Adipocyte (in vitro differentiated cells): ENCODE data around the gene BBC3.
A peak's percentile ranks its signal among the peaks of the same experiment; 100 is the strongest.

ENCODE experiments used
- DNase-seq: peaks from one replicate; pipeline ENCODE4 v3.0.0-alpha.2; 2015; ENCODE audit warnings: low read depth
- H3K27me3 ChIP-seq: replicated peaks from 2 replicates; pipeline ENCODE4 v1.7.0; 2013; ENCODE audit warnings: mild to moderate bottlenecking, low read length, moderate library complexity; ENCODE audit not compliant: control insufficient read depth, insufficient read depth
- H3K36me3 ChIP-seq: 2 replicates; pipeline ENCODE4 v1.7.0; 2013; ENCODE audit warnings: low read length, mild to moderate bottlenecking, moderate library complexity; ENCODE audit not compliant: control insufficient read depth, insufficient read depth, severe bottlenecking
- H3K4me1 ChIP-seq: 2 replicates; pipeline ENCODE4 v1.7.0; 2013; ENCODE audit warnings: mild to moderate bottlenecking, low read length, moderate library complexity; ENCODE audit not compliant: control insufficient read depth, insufficient read depth
- H3K4me3 ChIP-seq: 2 replicates; pipeline ENCODE4 v1.7.0; 2013; ENCODE audit warnings: mild to moderate bottlenecking, low read length, moderate library complexity
- H3K9ac ChIP-seq: 2 replicates; pipeline ENCODE4 v1.7.0; 2013; ENCODE audit warnings: mild to moderate bottlenecking, low read length, moderate library complexity
- H3K9me3 ChIP-seq: 2 replicates; pipeline ENCODE4 v1.7.0; 2013; ENCODE audit warnings: mild to moderate bottlenecking, low read length, moderate library complexity; ENCODE audit not compliant: control insufficient read depth

BBC3 gene

DNA sequence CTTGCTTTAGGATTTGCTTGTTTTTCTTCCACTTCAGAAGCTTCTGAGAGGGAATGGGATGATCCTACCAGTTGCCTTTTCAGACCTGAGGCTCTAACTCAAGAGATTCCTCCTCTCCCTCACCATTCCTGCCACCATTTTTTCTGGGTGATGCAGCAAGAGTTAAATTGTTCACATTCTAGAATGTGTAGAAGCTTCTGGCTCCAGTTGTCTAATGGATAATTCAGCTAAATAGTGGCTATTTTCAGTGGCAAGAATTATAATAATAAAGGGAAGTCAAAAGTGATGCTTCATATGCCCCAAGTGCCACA is 20.9 kb downstream of the BBC3 start:
- peaks cover 39% of the 10 kb centered on the region for H3K36me3 ChIP-seq
- H3K9ac ChIP-seq, result no peak overlapping the region
- DNase-seq, result no peak
- peaks cover 3% of the 10 kb centered on the region for H3K4me1 ChIP-seq
- no peaks in the 10 kb centered on the region for H3K9me3 ChIP-seq
- H3K4me3 ChIP-seq, result no peak overlapping the region
- no peaks in the 10 kb centered on the region for H3K27me3 ChIP-seq

DNA sequence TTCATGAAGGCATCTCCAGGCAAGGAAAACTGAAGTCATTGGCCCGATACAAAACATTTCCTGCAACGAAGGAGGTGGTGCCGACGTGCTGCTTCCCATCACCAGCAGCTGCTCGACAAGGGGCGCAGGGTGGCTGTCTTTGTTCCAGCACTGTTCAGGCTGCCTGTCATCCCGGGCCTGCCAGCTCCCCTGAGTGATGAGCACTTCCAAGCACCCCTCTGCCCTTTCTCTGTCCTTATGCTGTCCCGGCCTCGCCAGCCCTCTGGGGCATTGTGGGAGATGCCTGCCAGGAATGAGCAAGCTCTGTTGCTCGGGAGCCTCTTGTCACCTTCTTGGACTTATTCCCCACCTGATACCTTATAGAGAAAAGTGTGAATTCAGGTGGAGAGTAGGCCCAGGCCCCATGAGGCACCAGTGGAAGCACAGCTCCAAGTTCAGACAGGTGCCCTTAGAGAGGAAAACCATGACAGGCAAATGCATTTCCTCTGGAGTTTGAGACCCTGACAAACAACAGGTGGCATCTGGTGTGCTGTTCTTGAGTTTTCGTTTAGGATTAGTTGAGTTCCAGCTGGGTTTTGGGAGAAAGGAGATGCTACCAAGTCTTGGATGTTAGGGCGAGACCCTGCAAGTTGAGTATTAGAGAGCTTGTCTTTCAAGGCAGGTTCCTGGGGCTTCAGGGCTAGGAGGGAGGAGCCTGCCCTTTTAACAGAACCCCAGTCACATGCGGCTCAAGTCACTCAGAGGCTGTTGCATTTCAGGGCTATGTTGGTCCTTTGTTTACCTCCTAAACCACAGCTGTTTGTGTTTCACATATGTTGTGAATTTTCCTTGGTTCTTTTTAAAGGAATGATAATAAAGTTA is 21.4 kb downstream of the BBC3 start:
- no peaks in the 10 kb centered on the region for H3K27me3 ChIP-seq
- H3K9me3 ChIP-seq, result no peaks in the 10 kb centered on the region
- no peak overlapping the region for H3K9ac ChIP-seq
- peaks cover 45% of the 10 kb centered on the region for H3K36me3 ChIP-seq
- DNase-seq, result peak; percentile 43
- H3K4me1 ChIP-seq, result peaks cover 3% of the 10 kb centered on the region
- no peak overlapping the region for H3K4me3 ChIP-seq

DNA sequence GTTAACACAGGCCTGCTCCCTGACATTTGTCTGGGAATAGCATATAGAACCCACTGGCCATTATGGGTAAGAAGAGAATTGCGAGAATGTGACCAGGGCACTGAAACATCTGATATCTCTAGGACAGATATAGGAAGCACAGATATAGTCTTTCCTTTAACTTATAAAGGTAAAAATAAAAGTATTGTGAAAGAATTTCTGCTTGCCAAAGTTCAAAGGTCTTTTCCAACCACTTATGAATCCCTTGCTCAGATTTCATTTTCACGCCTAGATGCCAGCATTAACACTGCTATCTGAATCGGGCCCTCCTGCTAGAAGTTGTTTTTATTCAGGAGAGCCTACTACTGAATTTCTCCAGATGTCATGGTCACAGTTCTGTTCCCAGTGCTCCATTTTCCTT is 27.7 kb downstream of the BBC3 start:
- H3K9me3 ChIP-seq, result no peaks in the 10 kb centered on the region
- H3K27me3 ChIP-seq, result no peaks in the 10 kb centered on the region
- peaks cover 49% of the 10 kb centered on the region for H3K36me3 ChIP-seq
- no peak overlapping the region for H3K9ac ChIP-seq
- H3K4me3 ChIP-seq, result no peak overlapping the region
- H3K4me1 ChIP-seq, result no peaks in the 10 kb centered on the region
- no peak for DNase-seq

DNA sequence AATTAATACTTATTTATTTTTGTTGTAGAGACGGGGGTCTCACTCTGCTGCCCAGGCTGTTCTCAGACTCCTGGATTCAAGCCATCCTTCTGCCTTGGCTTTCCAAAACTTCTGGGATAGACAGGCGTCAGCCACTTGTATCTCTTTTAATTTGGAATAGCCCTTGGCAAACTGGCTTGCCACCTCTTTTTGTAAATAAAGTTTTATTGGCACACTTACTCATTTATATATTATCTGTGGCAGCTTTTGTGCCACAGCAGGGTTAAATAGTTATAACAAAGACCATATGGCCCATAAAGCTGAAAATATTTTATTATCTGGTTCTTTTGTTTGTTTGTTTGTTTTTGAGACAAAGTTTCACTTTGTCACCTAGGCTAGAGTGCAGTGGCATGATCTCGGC is 30.5 kb downstream of the BBC3 start:
- Histone ChIP-seq H3K9me3 (no peaks in the 10 kb centered on the region), H3K36me3 (peaks cover 49% of the 10 kb centered on the region), H3K9ac (no peak overlapping the region), H3K27me3 (no peaks in the 10 kb centered on the region), H3K4me1 (no peaks in the 10 kb centered on the region), H3K4me3 (no peak overlapping the region)
- no peak for DNase-seq

DNA sequence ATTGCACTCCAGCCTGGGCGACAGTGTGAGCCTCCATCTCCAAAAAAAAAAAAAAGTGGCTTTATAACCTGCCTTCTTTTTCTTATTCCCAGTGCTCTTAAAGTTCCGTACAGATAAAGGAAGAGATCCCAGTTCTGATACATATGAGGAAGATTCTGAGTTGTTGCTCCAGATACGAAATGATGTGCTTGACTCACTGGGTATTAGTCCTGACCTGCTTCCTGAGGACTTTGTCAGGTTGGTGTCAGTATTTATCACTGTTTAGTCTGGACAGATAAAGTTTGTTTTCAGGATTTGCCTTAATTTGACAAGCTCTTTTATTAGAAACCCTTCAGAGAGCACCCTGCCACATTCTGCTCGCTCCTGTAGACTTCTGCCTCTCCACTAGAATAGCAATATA is 33.9 kb downstream of the BBC3 start:
- Histone ChIP-seq H3K9ac (no peak overlapping the region), H3K4me3 (no peak overlapping the region), H3K27me3 (no peaks in the 10 kb centered on the region), H3K4me1 (no peaks in the 10 kb centered on the region), H3K36me3 (peaks cover 33% of the 10 kb centered on the region), H3K9me3 (no peaks in the 10 kb centered on the region)
- DNase-seq, result no peak

DNA sequence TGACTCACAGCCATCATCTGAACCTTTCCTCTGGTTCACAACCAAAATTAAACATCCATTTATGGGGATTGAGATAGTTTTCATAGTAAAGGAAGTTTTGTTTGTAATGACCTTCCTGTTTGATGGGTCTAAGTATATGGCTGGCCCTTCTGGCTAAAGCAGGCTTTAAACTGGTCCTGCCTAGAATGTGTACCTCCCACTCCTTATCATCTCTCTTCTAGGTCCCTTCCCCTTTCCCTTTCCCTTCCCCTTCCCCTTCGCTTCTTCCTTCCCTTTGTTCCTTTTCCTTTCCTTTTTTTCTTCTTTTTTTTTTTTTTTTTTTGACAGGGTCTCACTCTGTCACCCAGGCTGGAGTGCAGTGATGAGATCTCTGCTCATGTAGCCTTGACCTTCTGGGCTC is 35.6 kb downstream of the BBC3 start:
- no peaks in the 10 kb centered on the region for H3K27me3 ChIP-seq
- H3K4me1 ChIP-seq, result peaks cover 5% of the 10 kb centered on the region
- H3K36me3 ChIP-seq, result peaks cover 26% of the 10 kb centered on the region
- no peaks in the 10 kb centered on the region for H3K9me3 ChIP-seq
- no peak overlapping the region for H3K9ac ChIP-seq
- DNase-seq, result no peak
- H3K4me3 ChIP-seq, result no peak overlapping the region

DNA sequence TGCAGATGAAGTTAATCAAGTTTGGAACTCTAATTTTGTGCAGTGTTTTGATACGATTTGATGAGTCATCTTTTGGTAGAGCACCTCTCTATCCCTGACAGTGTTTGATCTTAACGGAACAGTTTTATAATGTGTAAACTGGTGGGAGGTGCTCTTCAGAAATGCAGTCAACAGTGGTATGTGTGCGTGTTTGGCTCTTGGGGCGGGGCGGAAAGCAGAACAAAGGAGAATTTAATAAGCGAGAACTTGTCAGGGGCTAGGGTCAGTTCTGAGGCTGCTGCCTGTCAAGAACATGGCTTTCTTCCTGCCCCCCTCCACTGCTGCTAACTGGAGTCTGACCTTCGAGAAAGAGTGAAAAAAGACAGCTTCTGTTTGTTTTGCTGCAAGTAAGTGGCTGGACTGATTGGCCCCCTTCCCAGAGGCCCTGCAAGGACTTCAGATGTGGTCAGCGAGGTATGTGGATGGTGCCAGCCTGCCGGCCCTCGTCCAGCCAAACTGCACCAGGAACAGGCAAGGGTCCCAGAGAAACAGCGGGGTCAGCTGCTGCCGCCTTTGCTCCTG is 40.8 kb downstream of the BBC3 start:
- peak overlapping the region; percentile 44 for H3K4me3 ChIP-seq
- H3K9ac ChIP-seq, result peak overlapping the region; percentile 15
- peak; percentile 85 for DNase-seq
- H3K27me3 ChIP-seq, result no peaks in the 10 kb centered on the region
- no peaks in the 10 kb centered on the region for H3K9me3 ChIP-seq
- peaks cover 9% of the 10 kb centered on the region for H3K36me3 ChIP-seq
- H3K4me1 ChIP-seq, result peaks cover 15% of the 10 kb centered on the region

DNA sequence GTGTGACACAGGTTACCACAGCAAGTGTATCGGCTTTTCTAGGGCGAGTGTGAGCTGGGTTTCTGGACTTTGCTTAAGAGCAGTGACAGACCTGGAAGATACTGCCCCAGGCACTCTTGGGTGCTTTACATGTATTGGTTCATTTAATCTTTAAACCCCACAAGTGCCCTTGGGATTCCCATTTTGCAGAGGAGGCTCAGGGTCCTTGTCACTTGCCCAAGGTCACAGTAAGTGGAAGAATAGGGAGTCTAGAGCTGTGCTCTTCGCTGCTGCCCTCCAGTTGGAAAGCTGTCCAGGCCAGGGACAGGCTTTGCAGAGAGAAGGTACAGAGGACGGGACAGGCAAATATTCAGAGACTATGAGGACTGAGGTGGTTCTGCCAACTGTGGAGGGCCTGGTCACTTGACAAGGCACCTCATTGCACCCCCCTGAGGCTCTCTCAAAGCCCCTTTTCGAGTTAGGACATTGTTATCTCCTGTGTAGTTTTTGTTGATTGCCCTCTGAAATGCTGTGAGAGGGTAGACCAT is 42.4 kb downstream of the BBC3 start:
- Histone ChIP-seq H3K4me1 (peaks cover 15% of the 10 kb centered on the region), H3K9ac (no peak overlapping the region), H3K9me3 (no peaks in the 10 kb centered on the region), H3K36me3 (peaks cover 12% of the 10 kb centered on the region), H3K27me3 (no peaks in the 10 kb centered on the region), H3K4me3 (no peak overlapping the region)
- DNase-seq, result no peak

DNA sequence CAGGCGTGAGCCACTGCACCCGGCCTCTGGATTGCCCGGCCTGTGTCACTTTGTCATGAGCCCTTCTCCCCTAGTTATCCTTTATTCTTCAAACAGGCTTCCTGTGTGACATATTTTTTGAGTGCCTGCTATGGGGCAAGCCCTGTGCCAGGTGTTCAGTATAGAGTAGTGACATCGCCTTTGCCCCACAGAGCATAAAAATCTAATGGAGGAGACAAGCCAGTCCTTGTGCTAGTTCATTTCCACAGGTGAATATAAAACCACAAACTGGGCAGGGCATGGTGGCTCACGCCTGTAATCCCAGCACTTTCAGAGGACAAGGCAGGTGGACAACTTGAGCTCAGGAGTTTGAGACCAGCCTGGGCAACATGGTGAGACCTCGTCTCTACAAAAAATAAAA is 43.2 kb downstream of the BBC3 start:
- no peak for DNase-seq
- H3K4me3 ChIP-seq, result no peak overlapping the region
- no peak overlapping the region for H3K9ac ChIP-seq
- no peaks in the 10 kb centered on the region for H3K9me3 ChIP-seq
- peaks cover 15% of the 10 kb centered on the region for H3K4me1 ChIP-seq
- H3K27me3 ChIP-seq, result no peaks in the 10 kb centered on the region
- H3K36me3 ChIP-seq, result peaks cover 18% of the 10 kb centered on the region

DNA sequence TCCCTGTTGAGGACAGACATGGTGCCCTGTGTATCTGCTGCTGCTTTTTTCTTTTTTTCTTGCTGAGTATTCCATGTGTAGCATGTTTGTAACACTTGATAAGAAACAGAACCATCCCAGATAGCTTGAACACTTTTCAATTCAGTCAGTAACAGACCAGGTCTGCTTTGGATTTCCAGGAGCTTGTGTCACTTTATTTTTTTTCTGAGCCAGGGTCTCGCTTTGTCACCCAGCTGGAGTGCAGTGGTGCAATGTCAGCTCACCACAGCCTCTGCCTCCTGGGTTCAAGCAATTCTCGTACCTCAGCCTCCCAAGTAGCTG is 43.7 kb downstream of the BBC3 start:
- no peak for DNase-seq
- no peaks in the 10 kb centered on the region for H3K27me3 ChIP-seq
- no peak overlapping the region for H3K4me3 ChIP-seq
- H3K36me3 ChIP-seq, result peaks cover 23% of the 10 kb centered on the region
- no peaks in the 10 kb centered on the region for H3K9me3 ChIP-seq
- peaks cover 15% of the 10 kb centered on the region for H3K4me1 ChIP-seq
- no peak overlapping the region for H3K9ac ChIP-seq

DNA sequence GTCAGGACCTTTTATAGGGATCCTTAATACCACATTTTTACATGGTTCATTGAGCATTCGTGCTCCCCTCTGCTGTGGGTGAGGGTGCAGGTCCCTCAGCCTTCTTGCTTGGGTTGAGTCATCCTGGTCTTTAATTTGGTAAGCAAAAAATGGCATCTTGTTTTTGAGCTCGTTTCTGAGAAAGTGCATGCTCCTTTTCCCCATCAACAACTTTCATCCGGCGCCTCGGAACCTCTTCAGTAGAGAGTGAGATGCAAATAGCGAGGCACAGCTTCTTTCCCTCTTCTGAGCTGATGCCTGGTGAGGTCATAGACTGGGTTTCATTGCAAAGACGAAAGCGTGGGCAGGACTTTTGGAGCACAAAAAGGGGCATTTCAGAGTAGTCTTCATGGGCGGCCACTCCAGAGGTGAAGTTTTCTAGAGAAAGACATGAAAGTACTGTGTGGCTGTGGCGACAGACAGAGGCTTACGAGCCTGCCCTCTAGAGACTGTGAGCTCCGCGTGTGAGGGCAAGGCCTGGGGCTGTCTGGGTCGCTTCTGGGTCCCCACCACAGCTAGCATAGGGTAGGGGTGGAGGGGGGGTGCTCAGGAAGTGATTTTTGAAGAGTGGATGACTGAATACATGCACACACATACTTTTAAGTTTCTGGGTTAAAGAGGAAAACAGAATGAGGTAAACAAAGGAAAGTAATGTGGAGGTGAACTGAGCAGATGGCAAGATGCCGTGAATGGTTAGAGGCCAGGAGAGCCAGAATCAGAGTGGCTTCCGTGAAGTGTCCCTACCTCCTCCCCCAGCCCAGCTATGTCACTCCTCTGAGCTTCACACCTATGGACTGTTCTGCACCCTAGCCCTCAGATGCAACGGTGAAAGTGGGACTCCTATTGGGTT is 44.3 kb downstream of the BBC3 start:
- no peak for DNase-seq
- Histone ChIP-seq H3K36me3 (peaks cover 29% of the 10 kb centered on the region), H3K4me1 (peaks cover 15% of the 10 kb centered on the region), H3K4me3 (no peak overlapping the region), H3K27me3 (no peaks in the 10 kb centered on the region), H3K9me3 (no peaks in the 10 kb centered on the region), H3K9ac (no peak overlapping the region)
